GM23338 (cell line): ENCODE data around the gene IL1B. TPM values are rescaled to one million over a fixed set of nuclear protein-coding genes. Genes with fewer than 3 reads are reported as not detected.

Experiments used
- ATAC-seq: fragments of 200-7000 bp; cut with Tn5 transposase; 3 replicates; pipeline ENCODE4 v1.9.1; 2020
- DNase-seq: peaks from one replicate; pipeline ENCODE4 v3.0.0-alpha.2; 2015; ENCODE audit warnings: low spot score
- H2AFZ ChIP-seq: fragments of 200-600 bp; sonication (generic); 2 replicates; pipeline ENCODE4 v1.8.0; 2016; ENCODE audit warnings: antibody characterized with exemption, mild to moderate bottlenecking, moderate library complexity
- H3F3A ChIP-seq: fragments of 200-600 bp; sonication (generic); replicated peaks from 2 replicates; pipeline ENCODE4 v1.8.0; 2017; ENCODE audit warnings: antibody characterized with exemption, mixed run types, low read depth
- H3K27ac ChIP-seq: fragments of 200-600 bp; sonication (generic); 2 replicates; pipeline ENCODE4 v1.6.1; 2016; ENCODE audit warnings: low read depth
- H3K27me3 ChIP-seq: fragments of 200-600 bp; sonication (generic); 2 replicates; pipeline ENCODE4 v1.8.0; 2016; ENCODE audit warnings: mild to moderate bottlenecking, mixed run types, moderate library complexity; ENCODE audit not compliant: insufficient read depth
- H3K36me3 ChIP-seq: fragments of 200-600 bp; sonication (generic); 2 replicates; pipeline ENCODE4 v1.8.0; 2016; ENCODE audit warnings: mild to moderate bottlenecking; ENCODE audit not compliant: insufficient read depth
- H3K4me1 ChIP-seq: fragments of 200-600 bp; sonication (generic); 2 replicates; pipeline ENCODE4 v1.8.0; 2016; ENCODE audit warnings: mild to moderate bottlenecking, moderate library complexity; ENCODE audit not compliant: insufficient read depth
- H3K4me2 ChIP-seq: fragments of 200-600 bp; sonication (generic); 2 replicates; pipeline ENCODE4 v1.7.1; 2017; ENCODE audit warnings: mixed run types
- H3K4me3 ChIP-seq: fragments of 200-600 bp; sonication (generic); 2 replicates; pipeline ENCODE4 v1.6.1; 2016; ENCODE audit warnings: mixed run types
- H3K79me2 ChIP-seq: fragments of 200-600 bp; sonication (generic); replicated peaks from 2 replicates; pipeline ENCODE4 v1.8.0; 2017; ENCODE audit warnings: mild to moderate bottlenecking; ENCODE audit not compliant: insufficient read depth
- H3K9me2 ChIP-seq: fragments of 200-600 bp; sonication (generic); 2 replicates; pipeline ENCODE4 v1.8.0; 2017; ENCODE audit not compliant: insufficient read depth
- H4K20me1 ChIP-seq: fragments of 200-600 bp; sonication (generic); replicated peaks from 2 replicates; pipeline ENCODE4 v1.8.0; 2017; ENCODE audit warnings: mild to moderate bottlenecking; ENCODE audit not compliant: insufficient read depth
- H3K27ac Mint-ChIP-seq: 2 replicates; pipeline ENCODE4 v1.8.0; 2020; ENCODE audit warnings: inconsistent platforms, mild to moderate bottlenecking, moderate library complexity, mixed read lengths
- H3K27me3 Mint-ChIP-seq: 3 replicates; pipeline ENCODE4 v1.8.0; 2022; ENCODE audit warnings: low read depth, mild to moderate bottlenecking, moderate library complexity, mixed read lengths, inconsistent platforms; ENCODE audit not compliant: insufficient read depth, poor library complexity
- H3K36me3 Mint-ChIP-seq: 3 replicates; pipeline ENCODE4 v1.8.0; 2021; ENCODE audit warnings: low read depth, mild to moderate bottlenecking, inconsistent platforms, moderate library complexity, mixed read lengths
- H3K4me1 Mint-ChIP-seq: 3 replicates; pipeline ENCODE4 v1.8.0; 2020; ENCODE audit warnings: mild to moderate bottlenecking, inconsistent platforms, mixed read lengths
- H3K4me3 Mint-ChIP-seq: 3 replicates; pipeline ENCODE4 v1.8.0; 2021; ENCODE audit warnings: moderate library complexity, mild to moderate bottlenecking, inconsistent platforms, mixed read lengths
- H3K9me3 Mint-ChIP-seq: 3 replicates; pipeline ENCODE4 v1.8.0; 2020; ENCODE audit warnings: moderate library complexity, mild to moderate bottlenecking, inconsistent platforms, mixed read lengths
- CREB1 ChIP-seq: fragments of 250-450 bp; sonication (Bioruptor Pico); IDR thresholded peaks from 2 replicates; pipeline ENCODE4 v1.5.0; 2020; ENCODE audit warnings: low read depth, mild to moderate bottlenecking, moderate library complexity
- EZH2 ChIP-seq: fragments of 200-600 bp; sonication (generic); IDR thresholded peaks from one replicate; pipeline ENCODE4 v1.8.0; 2017; ENCODE audit warnings: antibody characterized with exemption, mild to moderate bottlenecking, low read depth; ENCODE audit not compliant: unreplicated experiment
- EZH2phosphoT487 ChIP-seq: fragments of 200-600 bp; sonication (generic); IDR thresholded peaks from one replicate; pipeline ENCODE4 v1.8.1; 2018; ENCODE audit warnings: antibody characterized with exemption; ENCODE audit not compliant: unreplicated experiment
- JUNB ChIP-seq: IDR thresholded peaks from one replicate; pipeline ENCODE4 v1.6.1; 2016; ENCODE audit warnings: antibody characterized with exemption; ENCODE audit not compliant: unreplicated experiment
- NANOG ChIP-seq: IDR thresholded peaks from 2 replicates; pipeline ENCODE4 v1.6.1; 2016; ENCODE audit warnings: antibody characterized with exemption, borderline replicate concordance
- POLR2AphosphoS5 ChIP-seq: IDR thresholded peaks from 2 replicates; pipeline ENCODE4 v1.6.1; 2016; ENCODE audit warnings: antibody characterized with exemption, low read depth
- STAT1 ChIP-seq: IDR thresholded peaks from one replicate; pipeline ENCODE4 v1.6.1; 2016; ENCODE audit warnings: antibody characterized with exemption; ENCODE audit not compliant: unreplicated experiment
- ZNF114 ChIP-seq: fragments of 250-450 bp; sonication (Bioruptor Pico); IDR thresholded peaks from 2 replicates; pipeline ENCODE4 v1.5.0; 2020; ENCODE audit warnings: mild to moderate bottlenecking, moderate library complexity
- ZNF331 ChIP-seq: fragments of 250-450 bp; sonication (Bioruptor Pico); IDR thresholded peaks from 2 replicates; pipeline ENCODE4 v1.5.0; 2020; ENCODE audit warnings: low read depth, mild to moderate bottlenecking, moderate library complexity
- polyA plus RNA-seq: library from polyadenylated mRNA; unstranded; fragments of >200 nt; fragmentation: Nextera tagmentation; extraction: Ambion mirVana; gene quantifications from 2 replicates; pipeline ENCODE4 v1.2.1, GENCODE V29; 2016
- total RNA-seq: library from RNA; depleted of rRNA; stranded (reverse); fragments of >200 nt; shearing (Covaris generic); gene quantifications from 2 replicates; pipeline ENCODE4 v1.2.3, GENCODE V29; 2014
- TF ChIP-seq, protein P1 (sequence below): IDR thresholded peaks from one replicate; pipeline ENCODE4 v1.6.1; 2018; ENCODE audit warnings: antibody characterized with exemption; ENCODE audit not compliant: unreplicated experiment
- TF ChIP-seq, protein P2 (sequence below): IDR thresholded peaks from 2 replicates; pipeline ENCODE4 v1.6.1; 2016; ENCODE audit warnings: antibody characterized with exemption
- TF ChIP-seq, protein P3 (sequence below), 2 experiments: fragments of 200-600 bp in 1 of 2; sonication (generic) in 1 of 2; conservative IDR thresholded peaks; 2 replicates each; pipeline versions ENCODE4 v1.5.1 to v1.6.1; 2016 to 2017; ENCODE audit warnings: antibody characterized with exemption in 2 of 2, low read depth in 2 of 2, mild to moderate bottlenecking in 2 of 2, moderate library complexity in 1 of 2
- TF ChIP-seq, protein P4 (sequence below): fragments of 250-450 bp; sonication (Bioruptor Pico); IDR thresholded peaks from 2 replicates; pipeline ENCODE4 v1.5.0; 2020; ENCODE audit warnings: mild to moderate bottlenecking, moderate library complexity

IL1B gene
- total and polyA plus RNA-seq, 2 experiments from 2014 or later: not detected

DNA sequence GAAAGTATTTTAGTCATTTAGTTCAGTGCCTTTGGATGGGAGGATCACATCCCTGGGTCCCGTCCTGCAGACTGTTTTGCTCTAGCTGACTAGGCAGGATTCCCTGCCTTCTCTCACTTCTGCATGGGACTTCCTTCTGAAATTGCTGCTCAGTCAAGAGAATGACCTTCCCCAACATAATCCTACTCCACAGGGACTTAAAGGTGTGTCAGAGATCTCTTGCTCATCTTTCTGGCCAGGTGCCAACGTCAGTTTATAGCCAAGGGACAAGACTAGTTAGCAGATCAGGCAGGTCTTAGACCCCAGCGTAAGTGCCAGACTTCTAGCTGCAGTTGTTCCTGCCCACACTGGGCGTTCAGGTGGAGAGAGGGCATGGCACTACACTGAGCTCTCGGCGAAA, 9.5 kb upstream of the IL1B start:
- no peak overlapping the region for H3K4me3 Mint-ChIP-seq
- no peak overlapping the region for H3K4me3 ChIP-seq
- peaks cover 28% of the 10 kb centered on the region for H3K4me1 ChIP-seq
- DNase-seq (no peak), ATAC-seq (no peak)
- peaks cover 3% of the 10 kb centered on the region; the same call in 1 of the 2 replicates for H3K9me2 ChIP-seq
- H3K4me2 ChIP-seq: no peak overlapping the region
- H3K27me3 Mint-ChIP-seq: peaks cover 7% of the 10 kb centered on the region
- no peak overlapping the region for H3K27ac Mint-ChIP-seq
- H3F3A ChIP-seq: peaks cover 5% of the 10 kb centered on the region; the same call in 1 of the 2 replicates
- TF ChIP-seq ZNF114 (CRISPR knock-in tag) (no peak), JUNB (no peak), STAT1 (no peak), EZH2 (no peak), CREB1 (CRISPR knock-in tag) (no peak), ZNF331 (CRISPR knock-in tag) (no peak), POLR2AphosphoS5 (no peak), EZH2phosphoT487 (no peak), NANOG (no peak)
- TF ChIP-seq, protein P1, sequence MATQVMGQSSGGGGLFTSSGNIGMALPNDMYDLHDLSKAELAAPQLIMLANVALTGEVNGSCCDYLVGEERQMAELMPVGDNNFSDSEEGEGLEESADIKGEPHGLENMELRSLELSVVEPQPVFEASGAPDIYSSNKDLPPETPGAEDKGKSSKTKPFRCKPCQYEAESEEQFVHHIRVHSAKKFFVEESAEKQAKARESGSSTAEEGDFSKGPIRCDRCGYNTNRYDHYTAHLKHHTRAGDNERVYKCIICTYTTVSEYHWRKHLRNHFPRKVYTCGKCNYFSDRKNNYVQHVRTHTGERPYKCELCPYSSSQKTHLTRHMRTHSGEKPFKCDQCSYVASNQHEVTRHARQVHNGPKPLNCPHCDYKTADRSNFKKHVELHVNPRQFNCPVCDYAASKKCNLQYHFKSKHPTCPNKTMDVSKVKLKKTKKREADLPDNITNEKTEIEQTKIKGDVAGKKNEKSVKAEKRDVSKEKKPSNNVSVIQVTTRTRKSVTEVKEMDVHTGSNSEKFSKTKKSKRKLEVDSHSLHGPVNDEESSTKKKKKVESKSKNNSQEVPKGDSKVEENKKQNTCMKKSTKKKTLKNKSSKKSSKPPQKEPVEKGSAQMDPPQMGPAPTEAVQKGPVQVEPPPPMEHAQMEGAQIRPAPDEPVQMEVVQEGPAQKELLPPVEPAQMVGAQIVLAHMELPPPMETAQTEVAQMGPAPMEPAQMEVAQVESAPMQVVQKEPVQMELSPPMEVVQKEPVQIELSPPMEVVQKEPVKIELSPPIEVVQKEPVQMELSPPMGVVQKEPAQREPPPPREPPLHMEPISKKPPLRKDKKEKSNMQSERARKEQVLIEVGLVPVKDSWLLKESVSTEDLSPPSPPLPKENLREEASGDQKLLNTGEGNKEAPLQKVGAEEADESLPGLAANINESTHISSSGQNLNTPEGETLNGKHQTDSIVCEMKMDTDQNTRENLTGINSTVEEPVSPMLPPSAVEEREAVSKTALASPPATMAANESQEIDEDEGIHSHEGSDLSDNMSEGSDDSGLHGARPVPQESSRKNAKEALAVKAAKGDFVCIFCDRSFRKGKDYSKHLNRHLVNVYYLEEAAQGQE: no peak
- TF ChIP-seq, protein P2, sequence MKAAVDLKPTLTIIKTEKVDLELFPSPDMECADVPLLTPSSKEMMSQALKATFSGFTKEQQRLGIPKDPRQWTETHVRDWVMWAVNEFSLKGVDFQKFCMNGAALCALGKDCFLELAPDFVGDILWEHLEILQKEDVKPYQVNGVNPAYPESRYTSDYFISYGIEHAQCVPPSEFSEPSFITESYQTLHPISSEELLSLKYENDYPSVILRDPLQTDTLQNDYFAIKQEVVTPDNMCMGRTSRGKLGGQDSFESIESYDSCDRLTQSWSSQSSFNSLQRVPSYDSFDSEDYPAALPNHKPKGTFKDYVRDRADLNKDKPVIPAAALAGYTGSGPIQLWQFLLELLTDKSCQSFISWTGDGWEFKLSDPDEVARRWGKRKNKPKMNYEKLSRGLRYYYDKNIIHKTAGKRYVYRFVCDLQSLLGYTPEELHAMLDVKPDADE: no peak
- TF ChIP-seq, protein P3, sequence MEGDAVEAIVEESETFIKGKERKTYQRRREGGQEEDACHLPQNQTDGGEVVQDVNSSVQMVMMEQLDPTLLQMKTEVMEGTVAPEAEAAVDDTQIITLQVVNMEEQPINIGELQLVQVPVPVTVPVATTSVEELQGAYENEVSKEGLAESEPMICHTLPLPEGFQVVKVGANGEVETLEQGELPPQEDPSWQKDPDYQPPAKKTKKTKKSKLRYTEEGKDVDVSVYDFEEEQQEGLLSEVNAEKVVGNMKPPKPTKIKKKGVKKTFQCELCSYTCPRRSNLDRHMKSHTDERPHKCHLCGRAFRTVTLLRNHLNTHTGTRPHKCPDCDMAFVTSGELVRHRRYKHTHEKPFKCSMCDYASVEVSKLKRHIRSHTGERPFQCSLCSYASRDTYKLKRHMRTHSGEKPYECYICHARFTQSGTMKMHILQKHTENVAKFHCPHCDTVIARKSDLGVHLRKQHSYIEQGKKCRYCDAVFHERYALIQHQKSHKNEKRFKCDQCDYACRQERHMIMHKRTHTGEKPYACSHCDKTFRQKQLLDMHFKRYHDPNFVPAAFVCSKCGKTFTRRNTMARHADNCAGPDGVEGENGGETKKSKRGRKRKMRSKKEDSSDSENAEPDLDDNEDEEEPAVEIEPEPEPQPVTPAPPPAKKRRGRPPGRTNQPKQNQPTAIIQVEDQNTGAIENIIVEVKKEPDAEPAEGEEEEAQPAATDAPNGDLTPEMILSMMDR (conservative IDR thresholded peaks at IDR 0.05; ENCODE audit: low read depth in 2 of 2): no peak
- TF ChIP-seq, protein P4, sequence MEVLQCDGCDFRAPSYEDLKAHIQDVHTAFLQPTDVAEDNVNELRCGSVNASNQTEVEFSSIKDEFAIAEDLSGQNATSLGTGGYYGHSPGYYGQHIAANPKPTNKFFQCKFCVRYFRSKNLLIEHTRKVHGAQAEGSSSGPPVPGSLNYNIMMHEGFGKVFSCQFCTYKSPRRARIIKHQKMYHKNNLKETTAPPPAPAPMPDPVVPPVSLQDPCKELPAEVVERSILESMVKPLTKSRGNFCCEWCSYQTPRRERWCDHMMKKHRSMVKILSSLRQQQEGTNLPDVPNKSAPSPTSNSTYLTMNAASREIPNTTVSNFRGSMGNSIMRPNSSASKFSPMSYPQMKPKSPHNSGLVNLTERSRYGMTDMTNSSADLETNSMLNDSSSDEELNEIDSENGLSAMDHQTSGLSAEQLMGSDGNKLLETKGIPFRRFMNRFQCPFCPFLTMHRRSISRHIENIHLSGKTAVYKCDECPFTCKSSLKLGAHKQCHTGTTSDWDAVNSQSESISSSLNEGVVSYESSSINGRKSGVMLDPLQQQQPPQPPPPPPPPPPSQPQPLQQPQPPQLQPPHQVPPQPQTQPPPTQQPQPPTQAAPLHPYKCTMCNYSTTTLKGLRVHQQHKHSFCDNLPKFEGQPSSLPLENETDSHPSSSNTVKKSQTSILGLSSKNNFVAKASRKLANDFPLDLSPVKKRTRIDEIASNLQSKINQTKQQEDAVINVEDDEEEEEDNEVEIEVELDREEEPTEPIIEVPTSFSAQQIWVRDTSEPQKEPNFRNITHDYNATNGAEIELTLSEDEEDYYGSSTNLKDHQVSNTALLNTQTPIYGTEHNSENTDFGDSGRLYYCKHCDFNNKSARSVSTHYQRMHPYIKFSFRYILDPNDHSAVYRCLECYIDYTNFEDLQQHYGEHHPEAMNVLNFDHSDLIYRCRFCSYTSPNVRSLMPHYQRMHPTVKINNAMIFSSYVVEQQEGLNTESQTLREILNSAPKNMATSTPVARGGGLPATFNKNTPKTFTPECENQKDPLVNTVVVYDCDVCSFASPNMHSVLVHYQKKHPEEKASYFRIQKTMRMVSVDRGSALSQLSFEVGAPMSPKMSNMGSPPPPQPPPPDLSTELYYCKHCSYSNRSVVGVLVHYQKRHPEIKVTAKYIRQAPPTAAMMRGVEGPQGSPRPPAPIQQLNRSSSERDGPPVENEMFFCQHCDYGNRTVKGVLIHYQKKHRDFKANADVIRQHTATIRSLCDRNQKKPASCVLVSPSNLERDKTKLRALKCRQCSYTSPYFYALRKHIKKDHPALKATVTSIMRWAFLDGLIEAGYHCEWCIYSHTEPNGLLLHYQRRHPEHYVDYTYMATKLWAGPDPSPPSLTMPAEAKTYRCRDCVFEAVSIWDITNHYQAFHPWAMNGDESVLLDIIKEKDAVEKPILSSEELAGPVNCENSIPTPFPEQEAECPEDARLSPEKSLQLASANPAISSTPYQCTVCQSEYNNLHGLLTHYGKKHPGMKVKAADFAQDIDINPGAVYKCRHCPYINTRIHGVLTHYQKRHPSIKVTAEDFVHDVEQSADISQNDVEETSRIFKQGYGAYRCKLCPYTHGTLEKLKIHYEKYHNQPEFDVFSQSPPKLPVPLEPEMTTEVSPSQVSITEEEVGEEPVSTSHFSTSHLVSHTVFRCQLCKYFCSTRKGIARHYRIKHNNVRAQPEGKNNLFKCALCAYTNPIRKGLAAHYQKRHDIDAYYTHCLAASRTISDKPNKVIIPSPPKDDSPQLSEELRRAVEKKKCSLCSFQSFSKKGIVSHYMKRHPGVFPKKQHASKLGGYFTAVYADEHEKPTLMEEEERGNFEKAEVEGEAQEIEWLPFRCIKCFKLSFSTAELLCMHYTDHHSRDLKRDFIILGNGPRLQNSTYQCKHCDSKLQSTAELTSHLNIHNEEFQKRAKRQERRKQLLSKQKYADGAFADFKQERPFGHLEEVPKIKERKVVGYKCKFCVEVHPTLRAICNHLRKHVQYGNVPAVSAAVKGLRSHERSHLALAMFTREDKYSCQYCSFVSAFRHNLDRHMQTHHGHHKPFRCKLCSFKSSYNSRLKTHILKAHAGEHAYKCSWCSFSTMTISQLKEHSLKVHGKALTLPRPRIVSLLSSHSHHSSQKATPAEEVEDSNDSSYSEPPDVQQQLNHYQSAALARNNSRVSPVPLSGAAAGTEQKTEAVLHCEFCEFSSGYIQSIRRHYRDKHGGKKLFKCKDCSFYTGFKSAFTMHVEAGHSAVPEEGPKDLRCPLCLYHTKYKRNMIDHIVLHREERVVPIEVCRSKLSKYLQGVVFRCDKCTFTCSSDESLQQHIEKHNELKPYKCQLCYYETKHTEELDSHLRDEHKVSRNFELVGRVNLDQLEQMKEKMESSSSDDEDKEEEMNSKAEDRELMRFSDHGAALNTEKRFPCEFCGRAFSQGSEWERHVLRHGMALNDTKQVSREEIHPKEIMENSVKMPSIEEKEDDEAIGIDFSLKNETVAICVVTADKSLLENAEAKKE (CRISPR knock-in tag): no peak
- no peaks in the 10 kb centered on the region for H3K27me3 ChIP-seq
- no peaks in the 10 kb centered on the region for H3K79me2 ChIP-seq
- H4K20me1 ChIP-seq: no peaks in the 10 kb centered on the region
- no peak overlapping the region for H2AFZ ChIP-seq
- peaks cover 20% of the 10 kb centered on the region for H3K9me3 Mint-ChIP-seq
- H3K27ac ChIP-seq: no peak overlapping the region
- H3K36me3 ChIP-seq: no peaks in the 10 kb centered on the region
- peaks cover 28% of the 10 kb centered on the region for H3K4me1 Mint-ChIP-seq
- H3K36me3 Mint-ChIP-seq: peaks cover 11% of the 10 kb centered on the region
